Fibroblast of lung (primary cell): ENCODE results near the gene UBE2J2. TPM values are rescaled to one million over a fixed set of nuclear protein-coding genes. Genes with fewer than 3 reads are reported as not detected.

ENCODE experiments used
- DNase-seq, 2 donors: peaks; one replicate each; pipeline versions ENCODE4 v3.0.0 to v3.0.0-alpha.2; 2010; ENCODE audit warnings: low read depth in 2 of 2
- H2AFZ ChIP-seq: 2 replicates; pipeline ENCODE4 v1.5.1; 2012; ENCODE audit warnings: low read length, control low read depth, inconsistent platforms
- H3K27ac ChIP-seq: 2 replicates; pipeline ENCODE4 v1.5.1; 2011; ENCODE audit warnings: low read length, control low read depth; ENCODE audit not compliant: insufficient read depth
- H3K27me3 ChIP-seq: 2 replicates; pipeline ENCODE4 v1.5.1; 2011; ENCODE audit warnings: mild to moderate bottlenecking, low read length; ENCODE audit not compliant: control insufficient read depth, insufficient read depth
- H3K36me3 ChIP-seq: 2 replicates; pipeline ENCODE4 v1.5.1; 2011; ENCODE audit warnings: low read length; ENCODE audit not compliant: control insufficient read depth, insufficient read depth
- H3K4me1 ChIP-seq: 2 replicates; pipeline ENCODE4 v1.5.1; 2011; ENCODE audit warnings: low read length; ENCODE audit not compliant: control insufficient read depth, insufficient read depth; ENCODE audit errors: extremely low read depth
- H3K4me2 ChIP-seq: 2 replicates; pipeline ENCODE4 v1.5.1; 2011; ENCODE audit warnings: low read length, control low read depth; ENCODE audit not compliant: insufficient read depth; ENCODE audit errors: extremely low read depth
- H3K4me3 ChIP-seq, 4 experiments: fragments of 200-600 bp in 1 of 4; sonication (generic) in 1 of 4; replicated peaks in 1 of 4; 2 replicates each; pipeline ENCODE4 v1.5.1; 2011 to 2016; ENCODE audit warnings: low read length in 4 of 4, low read depth in 3 of 4, mild to moderate bottlenecking in 3 of 4, control low read depth in 2 of 4, inconsistent platforms in 1 of 4, mixed read lengths in 1 of 4; ENCODE audit not compliant: insufficient read depth in 1 of 4; ENCODE audit errors: control extremely low read depth in 1 of 4
- H3K79me2 ChIP-seq: 2 replicates; pipeline ENCODE4 v1.5.1; 2012; ENCODE audit warnings: mild to moderate bottlenecking, low read length, inconsistent platforms; ENCODE audit not compliant: control insufficient read depth, insufficient read depth
- H3K9ac ChIP-seq: 2 replicates; pipeline ENCODE4 v1.5.1; 2011; ENCODE audit warnings: mild to moderate bottlenecking, low read length, control low read depth; ENCODE audit not compliant: insufficient read depth
- H3K9me3 ChIP-seq: 2 replicates; pipeline ENCODE4 v1.5.1; 2012; ENCODE audit warnings: low read depth, low read length; ENCODE audit not compliant: control insufficient read depth, insufficient read depth
- H4K20me1 ChIP-seq: 2 replicates; pipeline ENCODE4 v1.5.1; 2011; ENCODE audit warnings: low read length; ENCODE audit not compliant: control insufficient read depth, insufficient read depth; ENCODE audit errors: extremely low read depth
- CTCF ChIP-seq, 2 donors: IDR thresholded peaks in 1 of 2; conservative IDR thresholded peaks in 1 of 2; 1 replicate in 1 of 2; 2 replicates in 1 of 2; pipeline ENCODE4 v1.5.1; 2011 to 2012; ENCODE audit warnings: low read length in 2 of 2, control low read depth in 1 of 2, inconsistent platforms in 1 of 2, low read depth in 1 of 2, mild to moderate bottlenecking in 1 of 2
- EZH2 ChIP-seq: IDR thresholded peaks from 2 replicates; pipeline ENCODE4 v1.5.1; 2012; ENCODE audit warnings: low read length, control low read depth, mild to moderate bottlenecking; ENCODE audit errors: missing control alignments
- polyA plus RNA-seq, 2 donors: library from polyadenylated mRNA; depleted of rRNA in 1 of 2; stranded (reverse) in 1 of 2; unstranded in 1 of 2; fragments of >200 nt; gene quantifications; 2 replicates each; pipeline ENCODE4 v1.2.1, GENCODE V29; 2011 to 2012; ENCODE audit warnings: missing spikeins in 1 of 2
- total RNA-seq: library from RNA; depleted of rRNA; stranded (reverse); fragments of >200 nt; gene quantifications from 2 replicates; pipeline ENCODE4 v1.2.1, GENCODE V29; 2014

UBE2J2 gene
- total and polyA plus RNA-seq, 2 donors (not counting 1 experiment from before 2014, with no cell fraction given) = 32.3 to 47.2 TPM

GRCh38 chr1:1299686-1300351 lies 26.2 kb upstream of the UBE2J2 start:
- no peak overlapping the region for H3K4me2 ChIP-seq
- no peak overlapping the region for H2AFZ ChIP-seq
- no peaks in the 10 kb centered on the region for H3K27me3 ChIP-seq
- no peak overlapping the region for H3K4me3 ChIP-seq
- H3K27ac ChIP-seq = no peak overlapping the region
- DNase-seq = no peak
- peaks cover 33% of the 10 kb centered on the region for H3K36me3 ChIP-seq
- H4K20me1 ChIP-seq = no peaks in the 10 kb centered on the region
- no peak overlapping the region for H3K9ac ChIP-seq
- H3K79me2 ChIP-seq = peaks cover 16% of the 10 kb centered on the region
- TF ChIP-seq CTCF (conservative IDR thresholded peaks at IDR 0.05 in 1 of 2, IDR thresholded peaks at IDR 0.05 in 1 of 2; ENCODE audit: low read depth in 1 of 2, low read length in 2 of 2) = peak in 1 of 2 donors; percentile 22
- no peak for TF ChIP-seq EZH2
- no peaks in the 10 kb centered on the region for H3K9me3 ChIP-seq
- peaks cover 8% of the 10 kb centered on the region for H3K4me1 ChIP-seq

GRCh38 chr1:1298861-1299685 lies 25.4 kb upstream of the UBE2J2 start:
- no peak overlapping the region for H3K27ac ChIP-seq
- DNase-seq = no peak
- no peak overlapping the region for H3K4me2 ChIP-seq
- no peak overlapping the region for H3K9ac ChIP-seq
- peaks cover 38% of the 10 kb centered on the region for H3K36me3 ChIP-seq
- H3K4me1 ChIP-seq = peaks cover 2% of the 10 kb centered on the region
- no peaks in the 10 kb centered on the region for H4K20me1 ChIP-seq
- peaks cover 12% of the 10 kb centered on the region for H3K79me2 ChIP-seq
- no peaks in the 10 kb centered on the region for H3K27me3 ChIP-seq
- no peak overlapping the region for H3K4me3 ChIP-seq
- H3K9me3 ChIP-seq = no peaks in the 10 kb centered on the region
- TF ChIP-seq CTCF (conservative IDR thresholded peaks at IDR 0.05 in 1 of 2, IDR thresholded peaks at IDR 0.05 in 1 of 2; ENCODE audit: low read depth in 1 of 2, low read length in 2 of 2) (no peak), EZH2 (no peak)
- H2AFZ ChIP-seq = no peak overlapping the region

- Histone ChIP-seq H4K20me1 (no peaks in the 10 kb centered on the region), H3K27me3 (no peaks in the 10 kb centered on the region), H3K36me3 (peaks cover 39% of the 10 kb centered on the region), H3K9me3 (no peaks in the 10 kb centered on the region), H2AFZ (no peak overlapping the region), H3K27ac (no peak overlapping the region), H3K4me2 (no peak overlapping the region), H3K4me3 (no peak overlapping the region), H3K9ac (no peak overlapping the region), H3K79me2 (peaks cover under 1% of the 10 kb centered on the region), H3K4me1 (no peaks in the 10 kb centered on the region)
- no peak for TF ChIP-seq CTCF (conservative IDR thresholded peaks at IDR 0.05 in 1 of 2, IDR thresholded peaks at IDR 0.05 in 1 of 2; ENCODE audit: low read depth in 1 of 2, low read length in 2 of 2)
- no peak for TF ChIP-seq EZH2
- DNase-seq = no peak
Measured at GRCh38 chr1:1297802-1298424, 24.3 kb upstream of the UBE2J2 start.
